Common myeloid progenitor, CD34-positive (primary cell): Measurements from ENCODE around the gene ADSS1.

Source experiments
- CTCF ChIA-PET: fragments of 350-600 bp; sonication (Branson Sonifier 250); formaldehyde crosslinking; loops from one replicate; lab custom pipeline; 2021; ENCODE audit warnings: antibody characterized with exemption; lab: Charles Lee
- POLR2A ChIA-PET: fragments of 350-600 bp; sonication (Branson Sonifier 250); formaldehyde crosslinking; loops from one replicate; lab custom pipeline; 2021; ENCODE audit warnings: antibody characterized with exemption; lab: Charles Lee
- DNase-seq, 3 donors: peaks; one replicate each; pipeline versions ENCODE4 v3.0.0 to v3.0.0-alpha.2; 2013
- H3K27ac ChIP-seq, 2 experiments: 1 replicate in 1 of 2; 2 replicates in 1 of 2; pipeline ENCODE4 v1.7.0; 2013; ENCODE audit warnings: inconsistent platforms in 2 of 2, low read length in 2 of 2, mild to moderate bottlenecking in 2 of 2, low read depth in 1 of 2, moderate library complexity in 1 of 2; ENCODE audit not compliant: severe bottlenecking in 2 of 2, insufficient read depth in 1 of 2, poor library complexity in 1 of 2
- H3K27me3 ChIP-seq, 5 experiments: replicated peaks in 2 of 5; 1 replicate in 3 of 5; 2 replicates in 2 of 5; pipeline versions ENCODE4 v1.6.1 to v1.7.0; 2013; ENCODE audit warnings: low read length in 4 of 5, mild to moderate bottlenecking in 2 of 5, moderate library complexity in 2 of 5, inconsistent platforms in 1 of 5; ENCODE audit not compliant: insufficient read depth in 5 of 5, control insufficient read depth in 4 of 5
- H3K36me3 ChIP-seq, 4 experiments: 1 replicate in 2 of 4; 2 replicates in 2 of 4; pipeline versions ENCODE4 v1.6.1 to v1.7.0; 2013; ENCODE audit warnings: low read length in 3 of 4, control low read depth in 1 of 4, mild to moderate bottlenecking in 1 of 4; ENCODE audit not compliant: control insufficient read depth in 4 of 4, insufficient read depth in 4 of 4
- H3K4me1 ChIP-seq, 4 experiments: 1 replicate in 3 of 4; 2 replicates in 1 of 4; pipeline versions ENCODE4 v1.6.1 to v1.7.1; 2013; ENCODE audit warnings: low read length in 3 of 4, mild to moderate bottlenecking in 3 of 4, control low read depth in 1 of 4, inconsistent platforms in 1 of 4, moderate library complexity in 1 of 4; ENCODE audit not compliant: control insufficient read depth in 4 of 4, insufficient read depth in 4 of 4; ENCODE audit errors: control extremely low read depth in 1 of 4
- H3K4me3 ChIP-seq, 7 experiments: 1 replicate in 4 of 7; 2 replicates in 3 of 7; pipeline versions ENCODE4 v1.5.1 to v1.7.0; 2013; ENCODE audit warnings: mild to moderate bottlenecking in 7 of 7, low read length in 6 of 7, moderate library complexity in 6 of 7, inconsistent platforms in 2 of 7, low read depth in 2 of 7, control low read depth in 1 of 7; ENCODE audit not compliant: insufficient read depth in 4 of 7, control insufficient read depth in 1 of 7; ENCODE audit errors: extremely low read depth in 1 of 7
- H3K9me3 ChIP-seq, 5 experiments: 1 replicate in 4 of 5; 2 replicates in 1 of 5; pipeline versions ENCODE4 v1.6.1 to v1.7.1; 2013; ENCODE audit warnings: low read length in 4 of 5, mild to moderate bottlenecking in 2 of 5, inconsistent platforms in 1 of 5, low read depth in 1 of 5, moderate library complexity in 1 of 5; ENCODE audit not compliant: control insufficient read depth in 4 of 5, insufficient read depth in 2 of 5; ENCODE audit errors: control extremely low read depth in 1 of 5
- WGBS: methylation state at CpG from one replicate; pipeline ENCODE4 v1.1.5; 2013; ENCODE audit not compliant: insufficient coverage; 5-methylcytosine and 5-hydroxymethylcytosine counted together

ADSS1 gene

GRCh38 chr14:104758981-104759969 lies 35.2 kb downstream of the ADSS1 start:
- H3K27me3 ChIP-seq: no peaks in the 10 kb centered on the region
- peaks cover 0 to 3% (median 0%) of the 10 kb centered on the region in 5 experiments for H3K9me3 ChIP-seq
- H3K4me3 ChIP-seq: no peak overlapping the region
- ChIA-PET POLR2A (no interaction called here), CTCF (interaction anchor here (2.0 kb wide), 1 partner anchor 9 kb away, joined by 6 read pairs; no protein-coding TSS in a partner anchor)
- peaks cover 6 to 69% (median 61%) of the 10 kb centered on the region in 4 experiments for H3K36me3 ChIP-seq
- H3K4me1 ChIP-seq: peaks cover 0 to 9% (median 5%) of the 10 kb centered on the region in 4 experiments
- H3K27ac ChIP-seq: no peak overlapping the region
- 97% methylated on average over 21 of the region's 30 CpGs for WGBS
- no peak for DNase-seq

DNA sequence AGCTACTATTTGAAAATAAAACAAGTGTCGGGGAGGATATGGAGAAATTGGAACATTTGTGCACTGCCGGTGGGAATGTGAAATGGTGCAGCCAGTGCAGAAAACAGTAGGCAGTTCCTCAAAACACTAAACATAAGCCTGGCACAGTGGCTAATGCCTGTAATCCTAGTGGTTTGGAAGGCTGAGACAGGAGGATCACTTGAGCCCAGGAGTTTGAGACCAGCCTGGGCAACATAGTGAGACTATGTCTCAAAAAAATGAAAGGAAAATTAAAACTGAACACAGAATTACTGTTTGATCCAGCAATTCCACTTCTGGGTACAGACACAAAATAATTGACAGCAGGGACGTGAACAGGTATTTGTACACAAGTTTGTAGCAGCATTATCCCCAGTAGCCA lies 41.5 kb downstream of the ADSS1 start:
- peaks cover 6 to 33% (median 17%) of the 10 kb centered on the region in 4 experiments for H3K36me3 ChIP-seq
- peaks cover 0 to 11% (median 3%) of the 10 kb centered on the region in 5 experiments for H3K9me3 ChIP-seq
- DNase-seq: no peak
- 100% methylated on average over 2 of the region's 3 CpGs for WGBS
- H3K4me3 ChIP-seq: no peak overlapping the region
- ChIA-PET CTCF (interaction anchor here (0.7 to 5.2 kb wide), 5 partner anchors 10 to 207 kb away, joined by 3 to 30 read pairs (median 5); no protein-coding TSS in a partner anchor), POLR2A (no interaction called here)
- peaks cover 0 to 8% (median 4%) of the 10 kb centered on the region in 4 experiments for H3K4me1 ChIP-seq
- H3K27ac ChIP-seq: no peak overlapping the region
- H3K27me3 ChIP-seq: no peaks in the 10 kb centered on the region

- peaks cover 0 to 8% (median 4%) of the 10 kb centered on the region in 4 experiments for H3K4me1 ChIP-seq
- ChIA-PET CTCF (interaction anchor here (0.7 to 5.2 kb wide), 10 partner anchors 9 to 206 kb away, joined by 3 to 30 read pairs (median 4); no protein-coding TSS in a partner anchor), POLR2A (no interaction called here)
- DNase-seq: no peak
- peaks cover 0 to 14% (median 5%) of the 10 kb centered on the region in 5 experiments for H3K9me3 ChIP-seq
- H3K4me3 ChIP-seq: no peak overlapping the region
- H3K27ac ChIP-seq: no peak overlapping the region
- H3K36me3 ChIP-seq: peaks cover 6 to 33% (median 18%) of the 10 kb centered on the region in 4 experiments
- WGBS: 100% methylated on average over 3 of the region's 4 CpGs
- no peaks in the 10 kb centered on the region for H3K27me3 ChIP-seq
These were observed 42.3 kb downstream of the ADSS1 start for GRCh38 chr14:104766256-104766862.

GRCh38 chr14:104766863-104767633 lies 43.0 kb downstream of the ADSS1 start:
- no peak overlapping the region for H3K4me3 ChIP-seq
- H3K4me1 ChIP-seq: peaks cover 0 to 8% (median 4%) of the 10 kb centered on the region in 4 experiments
- no peak for DNase-seq
- CTCF ChIA-PET: interaction anchor here (0.8 to 5.2 kb wide), 9 partner anchors 9 to 103 kb away, joined by 3 to 30 read pairs (median 4); no protein-coding TSS in a partner anchor
- H3K27me3 ChIP-seq: no peaks in the 10 kb centered on the region
- H3K9me3 ChIP-seq: peaks cover 0 to 16% (median 8%) of the 10 kb centered on the region in 5 experiments
- no peak overlapping the region for H3K27ac ChIP-seq
- 60% methylated on average over 11 of the region's 15 CpGs for WGBS
- POLR2A ChIA-PET: no interaction called here
- peaks cover 7 to 33% (median 23%) of the 10 kb centered on the region in 4 experiments for H3K36me3 ChIP-seq

- Histone ChIP-seq H3K4me1 (peaks cover 0 to 8% (median 4%) of the 10 kb centered on the region in 4 experiments), H3K27me3 (no peaks in the 10 kb centered on the region), H3K36me3 (peaks cover 3 to 33% (median 28%) of the 10 kb centered on the region in 4 experiments), H3K27ac (no peak overlapping the region), H3K9me3 (peaks cover 0 to 16% (median 8%) of the 10 kb centered on the region in 5 experiments), H3K4me3 (no peak overlapping the region)
- 93% methylated on average over 5 of the region's 5 CpGs for WGBS
- POLR2A ChIA-PET: no interaction called here
- no peak for DNase-seq
- CTCF ChIA-PET: interaction anchor here (1.0 to 5.2 kb wide), 8 partner anchors 14 to 165 kb away, joined by 3 to 30 read pairs (median 4); no protein-coding TSS in a partner anchor
These were observed 43.5 kb downstream of the ADSS1 start for GRCh38 chr14:104767634-104767918.
